NCI-H2171 (cell line): ENCODE measurements around the gene HEATR9.

ENCODE experiments used
- DNase-seq: peaks from one replicate; lab custom pipeline; 2025; lab: John Stamatoyannopoulos, UW

The HEATR9 gene

GRCh38 chr17:35864853-35865252 lies 3.8 kb downstream of the HEATR9 start:
- DNase-seq: no peak

- no peak for DNase-seq
Measured at GRCh38 chr17:35856603-35857002, 12.1 kb downstream of the HEATR9 start.

DNA sequence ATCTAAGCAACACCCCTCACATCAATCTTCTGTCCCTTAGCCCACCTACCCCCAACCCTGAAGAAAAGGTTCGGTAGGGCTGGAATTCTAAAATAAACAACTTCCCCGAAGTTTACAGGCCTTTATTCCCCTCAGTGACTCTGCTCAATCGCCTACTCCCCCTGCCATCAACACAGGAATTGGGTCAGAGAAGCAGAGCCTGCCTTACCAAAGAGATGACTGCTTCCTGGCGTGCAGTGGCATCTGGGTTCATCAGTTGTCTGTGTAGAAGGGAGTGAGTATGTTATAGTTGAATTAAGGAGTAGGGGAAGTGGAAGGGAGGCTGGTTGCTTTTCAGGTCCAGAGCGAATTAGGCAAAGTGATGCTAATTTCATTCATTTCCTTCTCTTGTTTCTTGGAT lies 12.7 kb downstream of the HEATR9 start:
- DNase-seq: no peak

GRCh38 chr17:35849469-35850348 lies 19.0 kb downstream of the HEATR9 start:
- peak; percentile 17 for DNase-seq

DNA sequence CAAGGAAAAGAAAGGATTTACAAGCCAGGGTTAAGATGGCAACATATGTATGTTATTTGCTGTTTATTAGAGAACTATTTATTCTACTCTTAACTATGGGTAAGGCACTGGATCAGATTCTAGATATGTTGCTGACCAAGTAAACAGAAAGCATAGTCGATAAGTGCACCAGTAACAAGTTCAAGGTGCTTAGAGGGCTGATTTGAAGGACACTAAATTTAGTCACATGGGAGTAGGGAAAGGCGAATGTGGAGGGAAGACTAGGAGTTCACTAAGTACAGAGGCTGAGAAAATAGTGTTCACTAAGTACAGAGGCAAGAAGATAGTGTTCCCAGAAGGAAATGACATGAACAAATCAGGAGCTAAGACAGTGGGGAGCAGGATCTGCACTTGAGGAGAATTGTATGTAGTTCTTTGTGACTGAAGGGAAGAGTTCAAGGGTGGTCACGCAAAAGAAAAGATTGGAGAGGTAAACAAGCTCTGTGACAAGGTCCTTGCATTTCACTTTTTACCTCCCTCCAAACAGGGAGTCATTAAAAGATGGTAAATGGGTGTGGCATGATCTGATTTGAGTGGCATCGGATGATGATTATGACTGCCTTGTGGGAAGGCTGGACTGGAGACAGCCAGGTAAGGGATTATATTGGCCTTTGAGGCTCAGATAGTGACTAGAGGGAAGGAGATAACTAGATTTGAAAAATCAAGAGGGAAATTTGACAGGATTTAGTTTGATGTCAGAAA lies 20.9 kb downstream of the HEATR9 start:
- DNase-seq: no peak

DNA sequence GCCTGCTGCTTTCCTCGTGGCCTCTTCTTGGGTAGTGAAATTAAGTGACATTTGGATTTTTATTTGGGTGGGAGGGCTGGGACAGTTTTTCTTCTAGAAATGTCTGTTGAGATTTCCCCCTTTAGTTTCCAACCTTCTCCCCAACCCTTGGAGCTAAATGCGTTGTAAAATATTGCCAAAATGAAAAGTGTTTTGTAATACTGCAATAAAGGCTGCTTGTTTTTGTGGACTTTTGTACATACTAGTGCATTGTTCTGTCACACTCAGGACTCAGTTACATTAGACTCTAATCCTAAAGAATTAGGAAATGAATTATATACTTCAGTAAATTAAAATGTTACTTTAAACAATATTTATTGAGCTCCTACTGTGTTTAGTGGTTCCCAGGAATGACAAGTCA lies 21.7 kb downstream of the HEATR9 start:
- DNase-seq: no peak

- no peak for DNase-seq
Measured at GRCh38 chr17:35846055-35846809, 22.5 kb downstream of the HEATR9 start.

GRCh38 chr17:35844547-35844946 lies 24.1 kb downstream of the HEATR9 start:
- no peak for DNase-seq

DNA sequence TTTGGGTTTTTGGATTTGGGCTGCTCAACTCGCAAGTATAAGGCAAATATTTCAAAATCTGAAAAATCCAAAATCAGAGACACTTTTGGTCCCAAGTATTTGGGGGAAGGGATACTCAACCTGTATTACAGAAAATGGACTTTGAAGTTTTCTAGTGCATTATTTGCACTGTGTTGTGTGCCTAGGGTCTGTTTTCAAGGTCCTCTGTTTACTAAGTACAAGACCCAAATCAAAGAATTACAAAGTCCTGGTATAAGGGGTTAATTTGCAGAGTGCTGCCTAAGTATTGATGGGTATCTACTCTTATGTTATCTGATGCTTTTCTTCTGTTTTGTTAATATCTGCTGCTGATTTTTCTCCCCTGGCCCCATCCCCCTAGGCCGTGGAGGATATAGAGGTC lies 25.0 kb downstream of the HEATR9 start:
- no peak for DNase-seq

GRCh38 chr17:35842239-35842638 lies 26.5 kb downstream of the HEATR9 start:
- DNase-seq: no peak

DNA sequence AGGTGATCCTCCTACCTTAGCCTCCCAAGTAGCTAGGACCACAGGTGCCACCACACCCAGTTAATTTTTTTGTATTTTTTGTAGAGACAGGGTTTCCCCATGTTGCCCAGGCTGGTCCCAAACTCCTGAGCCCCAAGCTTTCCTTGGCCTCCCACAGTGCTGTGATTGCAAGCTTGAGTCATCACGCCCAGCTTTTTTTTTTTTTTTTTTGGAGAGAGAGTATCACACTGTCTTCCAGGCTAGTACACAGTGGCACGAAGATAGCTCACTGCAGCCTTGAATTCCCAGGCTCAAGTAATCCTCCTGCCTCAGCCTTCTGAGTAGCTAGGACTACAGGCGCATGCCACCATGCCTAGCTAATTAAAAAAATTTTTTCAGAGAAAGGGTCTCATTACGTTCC lies 27.2 kb downstream of the HEATR9 start:
- DNase-seq: no peak

DNA sequence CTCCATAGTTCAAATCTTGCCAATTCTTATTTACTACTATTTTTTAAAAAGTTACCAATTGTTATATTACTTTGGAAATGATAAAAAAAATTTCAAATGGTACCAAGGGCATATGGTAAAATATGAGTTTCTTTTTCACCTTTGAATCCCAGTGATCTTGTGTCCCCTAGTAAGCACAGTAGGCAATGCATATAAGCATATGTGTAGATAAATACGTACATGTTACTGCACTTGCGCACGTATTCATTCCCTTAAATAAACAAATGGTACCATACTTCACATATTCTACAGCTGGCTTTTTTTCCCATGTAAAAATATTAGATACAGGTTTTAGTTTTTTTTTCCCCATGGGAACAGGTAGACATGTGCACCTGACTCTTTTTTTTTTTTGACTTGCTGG lies 27.6 kb downstream of the HEATR9 start:
- DNase-seq: no peak

- no peak for DNase-seq
Measured at GRCh38 chr17:35825206-35825605, 43.5 kb downstream of the HEATR9 start.

GRCh38 chr17:35821308-35821707 lies 47.4 kb downstream of the HEATR9 start:
- no peak for DNase-seq

DNA sequence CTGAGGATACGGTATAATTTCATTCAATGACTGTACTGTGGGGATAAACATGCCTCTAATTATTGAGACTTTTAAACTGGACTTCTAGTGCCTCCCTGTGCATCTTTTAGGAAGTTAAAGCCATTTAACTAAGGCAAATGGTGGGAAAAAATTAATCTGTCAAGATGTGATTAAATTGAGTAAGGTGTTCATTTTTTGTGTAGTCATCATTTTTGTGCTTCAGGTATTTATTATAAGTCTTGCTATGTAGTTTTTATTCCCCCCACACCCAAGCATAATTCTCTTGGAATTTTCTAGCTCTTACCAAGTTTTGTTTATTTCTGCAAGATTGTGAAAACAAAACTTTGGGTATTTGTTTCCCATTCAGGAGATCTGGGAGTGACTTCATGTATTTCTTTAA lies 49.2 kb downstream of the HEATR9 start:
- DNase-seq: no peak

DNA sequence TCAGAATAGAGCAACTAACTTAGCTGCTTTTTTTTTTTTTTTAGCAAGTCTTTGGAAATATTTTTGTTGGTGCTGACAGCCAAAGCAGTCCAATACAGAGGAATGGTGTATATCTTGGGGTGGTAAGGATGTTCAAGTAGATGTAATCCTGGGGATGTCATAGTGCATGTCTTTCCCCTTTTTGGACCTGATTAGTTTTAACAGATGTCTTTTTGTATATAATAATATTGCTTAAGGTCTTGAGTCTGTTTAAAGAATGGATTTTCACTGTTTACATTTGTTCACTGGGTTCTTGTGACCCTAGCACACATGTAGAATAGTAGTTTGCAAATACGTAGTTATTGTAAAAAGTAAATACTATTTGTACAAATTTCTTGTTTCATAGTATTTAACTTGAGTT lies 51.5 kb downstream of the HEATR9 start:
- DNase-seq: no peak

GRCh38 chr17:35816723-35817122 lies 52.0 kb downstream of the HEATR9 start:
- no peak for DNase-seq

DNA sequence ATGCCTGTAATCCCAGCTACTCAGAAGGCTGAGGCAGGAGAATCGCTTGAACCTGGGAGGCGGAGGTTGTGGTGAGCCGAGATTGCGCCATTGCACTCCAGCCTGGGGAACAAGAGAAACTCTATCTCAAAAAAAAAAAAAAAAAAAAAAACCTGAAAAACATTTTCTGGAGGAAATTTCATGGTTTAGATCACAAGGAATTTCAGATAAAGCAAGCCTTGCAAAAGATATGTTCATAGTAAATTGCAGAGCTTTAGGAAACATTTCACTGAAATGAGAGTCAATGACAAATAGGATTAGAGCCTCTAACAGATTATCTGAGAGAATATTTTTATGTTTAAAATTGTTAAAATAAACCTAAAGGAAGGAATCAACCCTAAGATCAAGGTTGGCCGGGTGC lies 56.2 kb downstream of the HEATR9 start:
- DNase-seq: no peak

GRCh38 chr17:35811759-35812158 lies 56.9 kb downstream of the HEATR9 start:
- DNase-seq: no peak

DNA sequence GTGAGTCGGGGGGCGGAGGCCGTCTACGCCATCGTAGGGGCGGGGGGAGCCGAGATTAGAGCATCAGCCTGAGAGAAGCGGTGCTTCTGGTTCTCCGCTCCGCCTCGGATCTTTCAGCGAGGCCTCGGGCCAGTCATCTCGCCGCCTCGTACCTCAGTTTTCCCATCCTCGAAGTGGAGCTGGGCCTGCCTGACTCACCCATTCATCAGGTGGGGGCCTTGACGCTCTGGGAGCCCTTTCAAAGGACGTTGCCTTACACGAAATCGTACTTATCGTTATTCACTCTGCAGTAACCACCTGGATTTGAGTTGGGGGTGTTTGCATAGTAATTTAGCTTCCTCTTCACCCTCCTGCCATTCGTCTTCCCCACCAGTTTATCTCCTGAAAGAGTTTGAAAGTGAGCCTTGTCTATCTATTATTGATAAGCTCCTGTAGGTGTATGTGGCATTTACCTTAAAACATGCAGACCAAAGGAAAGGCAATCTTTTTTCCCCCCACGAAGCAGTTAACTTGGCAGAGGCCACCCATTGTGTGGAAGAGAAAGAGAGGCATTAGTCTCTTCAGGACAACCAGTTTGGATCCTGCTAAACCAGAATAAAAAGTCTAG lies 58.7 kb downstream of the HEATR9 start:
- DNase-seq: no peak

DNA sequence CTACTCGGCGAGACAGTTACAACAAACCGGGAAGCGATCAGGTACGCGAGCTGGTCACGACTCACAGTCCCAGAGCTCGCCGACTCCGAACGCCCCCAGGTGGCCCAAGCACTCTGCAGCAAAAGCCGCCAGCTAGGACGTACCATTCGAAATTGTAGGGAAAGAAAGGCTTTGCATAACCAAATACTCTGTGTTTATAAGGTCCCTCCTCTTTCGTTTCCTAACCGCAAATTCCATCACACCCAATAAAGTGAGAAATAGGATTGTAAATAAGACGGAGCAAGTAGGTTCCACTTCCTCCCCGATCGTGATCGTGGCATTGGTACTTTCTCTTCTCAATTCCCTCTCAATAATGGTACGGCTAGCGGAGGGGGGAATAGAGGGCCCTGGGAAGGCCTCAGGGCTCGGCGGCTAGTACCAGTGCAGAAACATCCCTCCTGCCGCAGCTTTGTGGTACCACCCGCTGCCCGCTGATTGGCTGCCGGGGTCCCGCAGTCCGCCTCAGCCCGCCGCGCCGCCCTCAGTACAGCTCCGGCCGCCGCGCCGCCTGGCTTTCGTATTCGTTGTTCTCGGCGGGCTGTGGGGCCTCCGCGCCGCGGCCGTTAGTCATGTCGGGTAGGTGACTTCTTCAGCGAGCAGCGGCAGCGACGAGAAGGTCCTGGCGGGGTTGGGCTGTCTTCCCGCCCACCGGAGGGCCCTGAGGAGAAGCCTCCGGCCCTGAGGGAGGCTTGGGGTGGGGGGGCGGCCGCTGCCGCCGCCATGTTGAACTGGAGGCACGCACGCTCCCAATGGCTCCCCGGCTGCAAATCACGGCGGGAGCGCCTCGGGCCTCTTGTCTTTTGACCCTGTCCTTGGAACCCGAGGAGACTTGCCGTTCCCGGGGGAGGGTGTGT lies 59.5 kb downstream of the HEATR9 start, which contains the start of gene TAF15:
Gene TAF15 (plus strand): TSS at position 523 of the 893 bp plus-strand sequence. CDS start 86 bp downstream, at position 609.
- DNase-seq: peak; percentile 96
